Measurements from ENCODE around the gene EGFR.

EGFR gene

GRCh38 chr7:55086413-55087201, 67.8 kb downstream of the EGFR start:
- peak overlapping the region; percentile 37; the same call in 1 of the 2 replicates for H3K27ac ChIP-seq (ENCODE audit: low read length)
- H3K4me3 ChIP-seq (ENCODE audit: low read length) = peak overlapping the region; percentile 67
- TF ChIP-seq CTCF (IDR thresholded peaks at IDR 0.05; ENCODE audit: low read depth, low read length) (no peak), EZH2phosphoT487 (IDR thresholded peaks at IDR 0.05; ENCODE audit: low read depth) (no peak)
- peaks cover 28% of the 10 kb centered on the region for H3K4me1 ChIP-seq (ENCODE audit: low read length)
- H3K27me3 ChIP-seq (ENCODE audit: low read depth, low read length) = peaks cover 55% of the 10 kb centered on the region
- no peaks in the 10 kb centered on the region for H3K36me3 ChIP-seq (replicated peaks; ENCODE audit: low read depth, low read length)
- H3K4me2 ChIP-seq (ENCODE audit: low read length) = peak overlapping the region; percentile 89
- H2AFZ ChIP-seq (ENCODE audit: low read depth, low read length) = no peak overlapping the region; the same call in 1 of the 2 replicates
- no peaks in the 10 kb centered on the region for H3K9me3 ChIP-seq (ENCODE audit: insufficient read depth, low read length)
- no peaks in the 10 kb centered on the region for H4K20me1 ChIP-seq (ENCODE audit: insufficient read depth, low read length)
- H3K79me2 ChIP-seq (ENCODE audit: low read length) = no peaks in the 10 kb centered on the region
- peak overlapping the region; percentile 18; the same call in 1 of the 2 replicates for H3K9ac ChIP-seq (ENCODE audit: low read length)

- no peak overlapping the region for H3K27ac ChIP-seq (ENCODE audit: low read length)
- H3K4me1 ChIP-seq (ENCODE audit: low read length) = peaks cover 28% of the 10 kb centered on the region
- H3K4me2 ChIP-seq (ENCODE audit: low read length) = peak overlapping the region; percentile 89
- H3K79me2 ChIP-seq (ENCODE audit: low read length) = no peaks in the 10 kb centered on the region
- H3K9me3 ChIP-seq (ENCODE audit: insufficient read depth, low read length) = no peaks in the 10 kb centered on the region
- no peak overlapping the region for H3K9ac ChIP-seq (ENCODE audit: low read length)
- H4K20me1 ChIP-seq (ENCODE audit: insufficient read depth, low read length) = no peaks in the 10 kb centered on the region
- TF ChIP-seq CTCF (IDR thresholded peaks at IDR 0.05; ENCODE audit: low read depth, low read length) (no peak), EZH2phosphoT487 (IDR thresholded peaks at IDR 0.05; ENCODE audit: low read depth) (no peak)
- peak overlapping the region; percentile 67; the same call in 1 of the 2 replicates for H3K4me3 ChIP-seq (ENCODE audit: low read length)
- no peaks in the 10 kb centered on the region for H3K36me3 ChIP-seq (replicated peaks; ENCODE audit: low read depth, low read length)
- peak overlapping the region; percentile 39 for H2AFZ ChIP-seq (ENCODE audit: low read depth, low read length)
- H3K27me3 ChIP-seq (ENCODE audit: low read depth, low read length) = peaks cover 48% of the 10 kb centered on the region
Observed at GRCh38 chr7:55087521-55087961, 68.7 kb downstream of the EGFR start.

GRCh38 chr7:55088107-55088506, 69.3 kb downstream of the EGFR start:
- Histone ChIP-seq H3K4me3 (ENCODE audit: low read length) (no peak overlapping the region), H3K4me1 (ENCODE audit: low read length) (peaks cover 28% of the 10 kb centered on the region), H3K27ac (ENCODE audit: low read length) (no peak overlapping the region), H2AFZ (ENCODE audit: low read depth, low read length) (no peak overlapping the region), H3K79me2 (ENCODE audit: low read length) (no peaks in the 10 kb centered on the region), H3K9ac (ENCODE audit: low read length) (no peak overlapping the region), H3K36me3 (replicated peaks; ENCODE audit: low read depth, low read length) (no peaks in the 10 kb centered on the region), H4K20me1 (ENCODE audit: insufficient read depth, low read length) (no peaks in the 10 kb centered on the region), H3K27me3 (ENCODE audit: low read depth, low read length) (peaks cover 47% of the 10 kb centered on the region), H3K4me2 (ENCODE audit: low read length) (no peak overlapping the region), H3K9me3 (ENCODE audit: insufficient read depth, low read length) (no peaks in the 10 kb centered on the region)
- TF ChIP-seq CTCF (IDR thresholded peaks at IDR 0.05; ENCODE audit: low read depth, low read length) (no peak), EZH2phosphoT487 (IDR thresholded peaks at IDR 0.05; ENCODE audit: low read depth) (no peak)

- no peaks in the 10 kb centered on the region for H3K36me3 ChIP-seq (replicated peaks; ENCODE audit: low read depth, low read length)
- H3K4me3 ChIP-seq (ENCODE audit: low read length) = no peak overlapping the region
- no peak overlapping the region for H3K4me2 ChIP-seq (ENCODE audit: low read length)
- H3K27ac ChIP-seq (ENCODE audit: low read length) = no peak overlapping the region
- peaks cover 28% of the 10 kb centered on the region for H3K4me1 ChIP-seq (ENCODE audit: low read length)
- H2AFZ ChIP-seq (ENCODE audit: low read depth, low read length) = no peak overlapping the region
- no peaks in the 10 kb centered on the region for H3K79me2 ChIP-seq (ENCODE audit: low read length)
- H3K27me3 ChIP-seq (ENCODE audit: low read depth, low read length) = peaks cover 43% of the 10 kb centered on the region
- H3K9me3 ChIP-seq (ENCODE audit: insufficient read depth, low read length) = no peaks in the 10 kb centered on the region
- H4K20me1 ChIP-seq (ENCODE audit: insufficient read depth, low read length) = no peaks in the 10 kb centered on the region
- no peak overlapping the region for H3K9ac ChIP-seq (ENCODE audit: low read length)
- no peak for TF ChIP-seq CTCF (IDR thresholded peaks at IDR 0.05; ENCODE audit: low read depth, low read length)
- TF ChIP-seq EZH2phosphoT487 (IDR thresholded peaks at IDR 0.05; ENCODE audit: low read depth) = no peak
Observed at GRCh38 chr7:55088620-55089019, 69.8 kb downstream of the EGFR start.
